SK-N-SH treated with all-trans-retinoic acid at 6 μM for 48 hours (cell line): ENCODE measurements around the gene DPM1.

Source experiments
- ATAC-seq: fragments of 200-7000 bp; cut with Tn5 transposase; 3 replicates; pipeline ENCODE4 v1.9.1; 2020; ENCODE audit warnings: mild to moderate bottlenecking, moderate library complexity
- ARNTL ChIP-seq: fragments of 450-650 bp; formaldehyde crosslinking; IDR thresholded peaks from 2 replicates; pipeline ENCODE4 v1.5.0; 2020; ENCODE audit warnings: low read depth, mild to moderate bottlenecking, moderate library complexity, borderline replicate concordance
- BACH2 ChIP-seq: fragments of 250-450 bp; sonication (Bioruptor Pico); IDR thresholded peaks from 2 replicates; pipeline ENCODE4 v1.9.0; 2021; ENCODE audit warnings: mild to moderate bottlenecking, borderline replicate concordance
- CSDC2 ChIP-seq: fragments of 250-450 bp; sonication (Bioruptor Pico); IDR thresholded peaks from 2 replicates; pipeline ENCODE4 v1.5.0; 2020; ENCODE audit warnings: mild to moderate bottlenecking, moderate library complexity
- ESRRG ChIP-seq: fragments of 250-450 bp; sonication (Bioruptor Pico); IDR thresholded peaks from 2 replicates; pipeline ENCODE4 v1.6.1; 2021; ENCODE audit warnings: mild to moderate bottlenecking
- GLIS3 ChIP-seq: fragments of 250-450 bp; sonication (Bioruptor Pico); IDR thresholded peaks from 2 replicates; pipeline ENCODE4 v1.5.0; 2020; ENCODE audit warnings: mild to moderate bottlenecking, moderate library complexity
- ISL1 ChIP-seq: fragments of 250-450 bp; sonication (Bioruptor Pico); IDR thresholded peaks from 2 replicates; pipeline ENCODE4 v2.1.2; 2022; ENCODE audit warnings: mild to moderate bottlenecking, moderate library complexity
- OSR1 ChIP-seq: fragments of 250-450 bp; sonication (Bioruptor Pico); IDR thresholded peaks from 2 replicates; pipeline ENCODE4 v1.8.0; 2022; ENCODE audit warnings: moderate library complexity, mild to moderate bottlenecking, inconsistent platforms
- PATZ1 ChIP-seq: fragments of 250-450 bp; sonication (Bioruptor Pico); IDR thresholded peaks from 2 replicates; pipeline ENCODE4 v1.8.0; 2020; ENCODE audit warnings: mild to moderate bottlenecking, moderate library complexity, borderline replicate concordance
- PPARA ChIP-seq: fragments of 250-450 bp; sonication (Bioruptor Pico); IDR thresholded peaks from 2 replicates; pipeline ENCODE4 v1.5.0; 2020; ENCODE audit warnings: mild to moderate bottlenecking, borderline replicate concordance
- RARB ChIP-seq: fragments of 250-450 bp; sonication (Bioruptor Pico); IDR thresholded peaks from 2 replicates; pipeline ENCODE4 v1.8.0; 2021; ENCODE audit warnings: mild to moderate bottlenecking, moderate library complexity
- SNAI2 ChIP-seq: fragments of 250-450 bp; sonication (Bioruptor Pico); IDR thresholded peaks from 2 replicates; pipeline ENCODE4 v1.5.0; 2020; ENCODE audit warnings: mild to moderate bottlenecking, moderate library complexity
- TCF4 ChIP-seq: fragments of 250-450 bp; sonication (Bioruptor Pico); IDR thresholded peaks from 2 replicates; pipeline ENCODE4 v1.8.0; 2021; ENCODE audit warnings: mild to moderate bottlenecking, moderate library complexity, borderline replicate concordance
- TOX ChIP-seq: fragments of 250-450 bp; sonication (Bioruptor Pico); IDR thresholded peaks from 2 replicates; pipeline ENCODE4 v1.8.0; 2021; ENCODE audit warnings: mild to moderate bottlenecking, moderate library complexity, borderline replicate concordance
- TSHZ2 ChIP-seq: fragments of 250-450 bp; sonication (Bioruptor Pico); IDR thresholded peaks from 2 replicates; pipeline ENCODE4 v1.5.0; 2020; ENCODE audit warnings: mild to moderate bottlenecking, moderate library complexity
- ZFP30 ChIP-seq: fragments of 450-650 bp; formaldehyde crosslinking; IDR thresholded peaks from 2 replicates; pipeline ENCODE4 v1.5.0; 2022; ENCODE audit warnings: mild to moderate bottlenecking, moderate library complexity
- ZNF565 ChIP-seq: fragments of 450-650 bp; formaldehyde crosslinking; conservative IDR thresholded peaks from 2 replicates; pipeline ENCODE4 v1.5.0; 2020; ENCODE audit warnings: low read depth, mild to moderate bottlenecking, moderate library complexity
- ZNF70 ChIP-seq: fragments of 450-650 bp; formaldehyde crosslinking; IDR thresholded peaks from 2 replicates; pipeline ENCODE4 v1.5.0; 2020; ENCODE audit warnings: mild to moderate bottlenecking, moderate library complexity
- ZNF8 ChIP-seq: fragments of 450-650 bp; formaldehyde crosslinking; IDR thresholded peaks from 2 replicates; pipeline ENCODE4 v1.5.0; 2020; ENCODE audit warnings: mild to moderate bottlenecking, moderate library complexity
- TF ChIP-seq, protein P1 (sequence below): fragments of 250-450 bp; sonication (Bioruptor Pico); IDR thresholded peaks from 2 replicates; pipeline ENCODE4 v1.5.1; 2021; ENCODE audit warnings: mild to moderate bottlenecking, moderate library complexity
- TF ChIP-seq, protein P2 (sequence below): fragments of 250-450 bp; sonication (Bioruptor Pico); IDR thresholded peaks from 2 replicates; pipeline ENCODE4 v1.5.1; 2020; ENCODE audit warnings: low read depth, mild to moderate bottlenecking, moderate library complexity
- TF ChIP-seq, protein P3 (sequence below): fragments of 250-450 bp; sonication (Bioruptor Pico); IDR thresholded peaks from 2 replicates; pipeline ENCODE4 v1.8.0; 2021; ENCODE audit warnings: low read depth, mild to moderate bottlenecking, moderate library complexity, borderline replicate concordance

The DPM1 gene

GRCh38 chr20:50918403-50918802 lies 39.9 kb downstream of the DPM1 start:
- TF ChIP-seq TCF4 (CRISPR knock-in tag): no peak
- peak; percentile 19; the same call in 1 of the 2 replicates for TF ChIP-seq ISL1 (CRISPR knock-in tag)
- no peak for ATAC-seq

DNA sequence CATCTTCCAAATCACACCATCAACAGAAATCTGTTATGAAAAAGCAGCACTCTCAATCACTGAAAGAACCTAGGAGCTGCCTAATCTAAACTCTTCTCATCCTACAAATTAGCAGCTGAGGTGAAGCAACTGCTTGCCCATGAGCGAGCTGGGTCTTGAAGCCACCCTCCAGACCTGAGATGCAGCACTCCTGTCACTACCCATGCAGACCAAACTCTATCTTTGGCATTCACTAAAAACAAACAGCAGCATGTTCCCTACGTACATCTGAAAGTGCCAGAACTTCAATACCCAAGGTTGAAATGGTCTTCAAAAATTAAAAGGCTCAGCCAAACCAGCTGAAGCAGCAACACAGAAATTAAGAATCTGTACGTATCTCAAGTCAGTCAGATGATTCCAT lies 41.4 kb downstream of the DPM1 start:
- no peak for ATAC-seq
- TF ChIP-seq ZNF70 (CRISPR knock-in tag): no peak
- TF ChIP-seq, protein P1, sequence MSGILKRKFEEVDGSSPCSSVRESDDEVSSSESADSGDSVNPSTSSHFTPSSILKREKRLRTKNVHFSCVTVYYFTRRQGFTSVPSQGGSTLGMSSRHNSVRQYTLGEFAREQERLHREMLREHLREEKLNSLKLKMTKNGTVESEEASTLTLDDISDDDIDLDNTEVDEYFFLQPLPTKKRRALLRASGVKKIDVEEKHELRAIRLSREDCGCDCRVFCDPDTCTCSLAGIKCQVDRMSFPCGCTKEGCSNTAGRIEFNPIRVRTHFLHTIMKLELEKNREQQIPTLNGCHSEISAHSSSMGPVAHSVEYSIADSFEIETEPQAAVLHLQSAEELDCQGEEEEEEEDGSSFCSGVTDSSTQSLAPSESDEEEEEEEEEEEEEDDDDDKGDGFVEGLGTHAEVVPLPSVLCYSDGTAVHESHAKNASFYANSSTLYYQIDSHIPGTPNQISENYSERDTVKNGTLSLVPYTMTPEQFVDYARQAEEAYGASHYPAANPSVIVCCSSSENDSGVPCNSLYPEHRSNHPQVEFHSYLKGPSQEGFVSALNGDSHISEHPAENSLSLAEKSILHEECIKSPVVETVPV (CRISPR knock-in tag): no peak
- no peak for TF ChIP-seq ARNTL (CRISPR knock-in tag)
- no peak for TF ChIP-seq SNAI2 (CRISPR knock-in tag)
- TF ChIP-seq TSHZ2 (CRISPR knock-in tag): no peak
- TF ChIP-seq CSDC2: no peak
- no peak for TF ChIP-seq PATZ1 (CRISPR knock-in tag)
- TF ChIP-seq, protein P2, sequence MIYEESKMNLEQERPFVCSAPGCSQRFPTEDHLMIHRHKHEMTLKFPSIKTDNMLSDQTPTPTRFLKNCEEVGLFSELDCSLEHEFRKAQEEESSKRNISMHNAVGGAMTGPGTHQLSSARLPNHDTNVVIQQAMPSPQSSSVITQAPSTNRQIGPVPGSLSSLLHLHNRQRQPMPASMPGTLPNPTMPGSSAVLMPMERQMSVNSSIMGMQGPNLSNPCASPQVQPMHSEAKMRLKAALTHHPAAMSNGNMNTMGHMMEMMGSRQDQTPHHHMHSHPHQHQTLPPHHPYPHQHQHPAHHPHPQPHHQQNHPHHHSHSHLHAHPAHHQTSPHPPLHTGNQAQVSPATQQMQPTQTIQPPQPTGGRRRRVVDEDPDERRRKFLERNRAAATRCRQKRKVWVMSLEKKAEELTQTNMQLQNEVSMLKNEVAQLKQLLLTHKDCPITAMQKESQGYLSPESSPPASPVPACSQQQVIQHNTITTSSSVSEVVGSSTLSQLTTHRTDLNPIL: no peak

DNA sequence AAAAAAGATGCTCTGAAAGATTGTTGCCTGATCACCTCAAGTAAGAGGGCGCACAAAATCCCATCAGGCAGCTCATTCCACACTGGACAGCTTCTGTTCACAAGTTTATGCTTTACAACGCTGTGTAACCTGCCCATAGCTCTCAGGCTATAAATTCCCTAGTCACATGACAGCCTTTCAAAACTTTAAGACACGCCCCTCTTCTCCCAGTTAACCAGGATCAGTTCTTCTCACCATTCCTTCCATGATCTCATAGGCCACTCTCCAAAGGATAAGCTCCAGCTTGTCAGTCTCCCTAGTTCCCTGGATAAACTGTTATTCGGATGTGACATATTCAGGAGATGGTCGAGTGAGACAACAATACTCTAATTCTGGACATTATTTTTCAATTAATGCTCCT lies 42.1 kb downstream of the DPM1 start:
- TF ChIP-seq ZFP30 (no peak), ISL1 (CRISPR knock-in tag) (no peak), ARNTL (CRISPR knock-in tag) (no peak), ZNF70 (CRISPR knock-in tag) (no peak), TSHZ2 (CRISPR knock-in tag) (no peak), ZNF565 (CRISPR knock-in tag) (no peak), GLIS3 (CRISPR knock-in tag) (no peak), ZNF8 (CRISPR knock-in tag) (no peak), TCF4 (CRISPR knock-in tag) (no peak), BACH2 (CRISPR knock-in tag) (no peak), TOX (no peak), OSR1 (no peak), PATZ1 (CRISPR knock-in tag) (no peak), ESRRG (CRISPR knock-in tag) (no peak), RARB (CRISPR knock-in tag) (no peak), PPARA (CRISPR knock-in tag) (no peak)
- TF ChIP-seq, protein P3, sequence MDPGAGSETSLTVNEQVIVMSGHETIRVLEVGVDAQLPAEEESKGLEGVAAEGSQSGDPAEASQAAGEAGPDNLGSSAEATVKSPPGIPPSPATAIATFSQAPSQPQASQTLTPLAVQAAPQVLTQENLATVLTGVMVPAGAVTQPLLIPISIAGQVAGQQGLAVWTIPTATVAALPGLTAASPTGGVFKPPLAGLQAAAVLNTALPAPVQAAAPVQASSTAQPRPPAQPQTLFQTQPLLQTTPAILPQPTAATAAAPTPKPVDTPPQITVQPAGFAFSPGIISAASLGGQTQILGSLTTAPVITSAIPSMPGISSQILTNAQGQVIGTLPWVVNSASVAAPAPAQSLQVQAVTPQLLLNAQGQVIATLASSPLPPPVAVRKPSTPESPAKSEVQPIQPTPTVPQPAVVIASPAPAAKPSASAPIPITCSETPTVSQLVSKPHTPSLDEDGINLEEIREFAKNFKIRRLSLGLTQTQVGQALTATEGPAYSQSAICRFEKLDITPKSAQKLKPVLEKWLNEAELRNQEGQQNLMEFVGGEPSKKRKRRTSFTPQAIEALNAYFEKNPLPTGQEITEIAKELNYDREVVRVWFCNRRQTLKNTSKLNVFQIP (CRISPR knock-in tag): no peak
- ATAC-seq: peak; percentile 40
